ENCODE results near the gene ZHX3. TPM values are rescaled to one million over a fixed set of nuclear protein-coding genes. Genes with fewer than 3 reads are reported as not detected.
A peak's percentile ranks its signal among the peaks of the same experiment; 100 is the strongest.

ZHX3 gene
- total and polyA plus RNA-seq, 10 of the 15 experiments (the other 5 are each of a cell fraction or from before 2014, with no cell fraction given), result 1.3 to 14.0 (median 5.0) TPM

GRCh38 chr20:41136680-41137613, 180.6 kb downstream of the ZHX3 start, which contains the start of gene PLCG1 (continued):
- TF ChIP-seq, protein P1, sequence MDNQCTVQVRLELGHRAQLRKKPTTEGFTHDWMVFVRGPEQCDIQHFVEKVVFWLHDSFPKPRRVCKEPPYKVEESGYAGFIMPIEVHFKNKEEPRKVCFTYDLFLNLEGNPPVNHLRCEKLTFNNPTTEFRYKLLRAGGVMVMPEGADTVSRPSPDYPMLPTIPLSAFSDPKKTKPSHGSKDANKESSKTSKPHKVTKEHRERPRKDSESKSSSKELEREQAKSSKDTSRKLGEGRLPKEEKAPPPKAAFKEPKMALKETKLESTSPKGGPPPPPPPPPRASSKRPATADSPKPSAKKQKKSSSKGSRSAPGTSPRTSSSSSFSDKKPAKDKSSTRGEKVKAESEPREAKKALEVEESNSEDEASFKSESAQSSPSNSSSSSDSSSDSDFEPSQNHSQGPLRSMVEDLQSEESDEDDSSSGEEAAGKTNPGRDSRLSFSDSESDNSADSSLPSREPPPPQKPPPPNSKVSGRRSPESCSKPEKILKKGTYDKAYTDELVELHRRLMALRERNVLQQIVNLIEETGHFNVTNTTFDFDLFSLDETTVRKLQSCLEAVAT (IDR thresholded peaks at IDR 0.05), result peak; percentile 35
- TF ChIP-seq HCFC1 (IDR thresholded peaks at IDR 0.05; ENCODE audit: low read length) (no peak), POLR2AphosphoS5 (IDR thresholded peaks at IDR 0.05; ENCODE audit: low read length) (peak; percentile 37; the same call in 1 of the 2 replicates), RAD51 (IDR thresholded peaks at IDR 0.05) (no peak), NBN (IDR thresholded peaks at IDR 0.05) (0 out of 2 replicates have a peak, but pooled peaks have one; percentile 0), IRF4 (IDR thresholded peaks at IDR 0.05; ENCODE audit: low read depth, low read length) (no peak), ZBED1 (IDR thresholded peaks at IDR 0.05; ENCODE audit: borderline replicate concordance) (no peak), SKIL (IDR thresholded peaks at IDR 0.05; ENCODE audit: low read depth, poor library complexity, severe bottlenecking) (no peak)
- TF ChIP-seq, protein P2, sequence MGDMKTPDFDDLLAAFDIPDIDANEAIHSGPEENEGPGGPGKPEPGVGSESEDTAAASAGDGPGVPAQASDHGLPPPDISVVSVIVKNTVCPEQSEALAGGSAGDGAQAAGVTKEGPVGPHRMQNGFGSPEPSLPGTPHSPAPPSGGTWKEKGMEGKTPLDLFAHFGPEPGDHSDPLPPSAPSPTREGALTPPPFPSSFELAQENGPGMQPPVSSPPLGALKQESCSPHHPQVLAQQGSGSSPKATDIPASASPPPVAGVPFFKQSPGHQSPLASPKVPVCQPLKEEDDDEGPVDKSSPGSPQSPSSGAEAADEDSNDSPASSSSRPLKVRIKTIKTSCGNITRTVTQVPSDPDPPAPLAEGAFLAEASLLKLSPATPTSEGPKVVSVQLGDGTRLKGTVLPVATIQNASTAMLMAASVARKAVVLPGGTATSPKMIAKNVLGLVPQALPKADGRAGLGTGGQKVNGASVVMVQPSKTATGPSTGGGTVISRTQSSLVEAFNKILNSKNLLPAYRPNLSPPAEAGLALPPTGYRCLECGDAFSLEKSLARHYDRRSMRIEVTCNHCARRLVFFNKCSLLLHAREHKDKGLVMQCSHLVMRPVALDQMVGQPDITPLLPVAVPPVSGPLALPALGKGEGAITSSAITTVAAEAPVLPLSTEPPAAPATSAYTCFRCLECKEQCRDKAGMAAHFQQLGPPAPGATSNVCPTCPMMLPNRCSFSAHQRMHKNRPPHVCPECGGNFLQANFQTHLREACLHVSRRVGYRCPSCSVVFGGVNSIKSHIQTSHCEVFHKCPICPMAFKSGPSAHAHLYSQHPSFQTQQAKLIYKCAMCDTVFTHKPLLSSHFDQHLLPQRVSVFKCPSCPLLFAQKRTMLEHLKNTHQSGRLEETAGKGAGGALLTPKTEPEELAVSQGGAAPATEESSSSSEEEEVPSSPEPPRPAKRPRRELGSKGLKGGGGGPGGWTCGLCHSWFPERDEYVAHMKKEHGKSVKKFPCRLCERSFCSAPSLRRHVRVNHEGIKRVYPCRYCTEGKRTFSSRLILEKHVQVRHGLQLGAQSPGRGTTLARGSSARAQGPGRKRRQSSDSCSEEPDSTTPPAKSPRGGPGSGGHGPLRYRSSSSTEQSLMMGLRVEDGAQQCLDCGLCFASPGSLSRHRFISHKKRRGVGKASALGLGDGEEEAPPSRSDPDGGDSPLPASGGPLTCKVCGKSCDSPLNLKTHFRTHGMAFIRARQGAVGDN (IDR thresholded peaks at IDR 0.05), result peak; percentile 58; the same call in 1 of the 2 replicates
- TF ChIP-seq, protein P3, sequence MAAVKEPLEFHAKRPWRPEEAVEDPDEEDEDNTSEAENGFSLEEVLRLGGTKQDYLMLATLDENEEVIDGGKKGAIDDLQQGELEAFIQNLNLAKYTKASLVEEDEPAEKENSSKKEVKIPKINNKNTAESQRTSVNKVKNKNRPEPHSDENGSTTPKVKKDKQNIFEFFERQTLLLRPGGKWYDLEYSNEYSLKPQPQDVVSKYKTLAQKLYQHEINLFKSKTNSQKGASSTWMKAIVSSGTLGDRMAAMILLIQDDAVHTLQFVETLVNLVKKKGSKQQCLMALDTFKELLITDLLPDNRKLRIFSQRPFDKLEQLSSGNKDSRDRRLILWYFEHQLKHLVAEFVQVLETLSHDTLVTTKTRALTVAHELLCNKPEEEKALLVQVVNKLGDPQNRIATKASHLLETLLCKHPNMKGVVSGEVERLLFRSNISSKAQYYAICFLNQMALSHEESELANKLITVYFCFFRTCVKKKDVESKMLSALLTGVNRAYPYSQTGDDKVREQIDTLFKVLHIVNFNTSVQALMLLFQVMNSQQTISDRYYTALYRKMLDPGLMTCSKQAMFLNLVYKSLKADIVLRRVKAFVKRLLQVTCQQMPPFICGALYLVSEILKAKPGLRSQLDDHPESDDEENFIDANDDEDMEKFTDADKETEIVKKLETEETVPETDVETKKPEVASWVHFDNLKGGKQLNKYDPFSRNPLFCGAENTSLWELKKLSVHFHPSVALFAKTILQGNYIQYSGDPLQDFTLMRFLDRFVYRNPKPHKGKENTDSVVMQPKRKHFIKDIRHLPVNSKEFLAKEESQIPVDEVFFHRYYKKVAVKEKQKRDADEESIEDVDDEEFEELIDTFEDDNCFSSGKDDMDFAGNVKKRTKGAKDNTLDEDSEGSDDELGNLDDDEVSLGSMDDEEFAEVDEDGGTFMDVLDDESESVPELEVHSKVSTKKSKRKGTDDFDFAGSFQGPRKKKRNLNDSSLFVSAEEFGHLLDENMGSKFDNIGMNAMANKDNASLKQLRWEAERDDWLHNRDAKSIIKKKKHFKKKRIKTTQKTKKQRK (IDR thresholded peaks at IDR 0.05; ENCODE audit: low read depth, low read length), result no peak
- TF ChIP-seq, protein P4, sequence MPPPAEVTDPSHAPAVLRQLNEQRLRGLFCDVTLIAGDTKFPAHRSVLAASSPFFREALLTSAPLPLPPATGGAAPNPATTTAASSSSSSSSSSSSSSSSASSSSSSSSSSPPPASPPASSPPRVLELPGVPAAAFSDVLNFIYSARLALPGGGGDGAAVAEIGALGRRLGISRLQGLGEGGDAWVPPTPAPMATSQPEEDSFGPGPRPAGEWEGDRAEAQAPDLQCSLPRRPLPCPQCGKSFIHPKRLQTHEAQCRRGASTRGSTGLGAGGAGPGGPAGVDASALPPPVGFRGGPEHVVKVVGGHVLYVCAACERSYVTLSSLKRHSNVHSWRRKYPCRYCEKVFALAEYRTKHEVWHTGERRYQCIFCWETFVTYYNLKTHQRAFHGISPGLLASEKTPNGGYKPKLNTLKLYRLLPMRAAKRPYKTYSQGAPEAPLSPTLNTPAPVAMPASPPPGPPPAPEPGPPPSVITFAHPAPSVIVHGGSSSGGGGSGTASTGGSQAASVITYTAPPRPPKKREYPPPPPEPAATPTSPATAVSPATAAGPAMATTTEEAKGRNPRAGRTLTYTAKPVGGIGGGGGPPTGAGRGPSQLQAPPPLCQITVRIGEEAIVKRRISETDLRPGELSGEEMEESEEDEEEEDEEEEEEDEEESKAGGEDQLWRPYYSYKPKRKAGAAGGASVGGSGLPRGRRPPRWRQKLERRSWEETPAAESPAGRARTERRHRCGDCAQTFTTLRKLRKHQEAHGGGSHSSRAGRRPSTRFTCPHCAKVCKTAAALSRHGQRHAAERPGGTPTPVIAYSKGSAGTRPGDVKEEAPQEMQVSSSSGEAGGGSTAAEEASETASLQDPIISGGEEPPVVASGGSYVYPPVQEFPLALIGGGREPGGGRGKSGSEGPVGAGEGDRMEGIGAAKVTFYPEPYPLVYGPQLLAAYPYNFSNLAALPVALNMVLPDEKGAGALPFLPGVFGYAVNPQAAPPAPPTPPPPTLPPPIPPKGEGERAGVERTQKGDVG (CRISPR knock-in tag; IDR thresholded peaks at IDR 0.05), result no peak
- TF ChIP-seq, protein P5, sequence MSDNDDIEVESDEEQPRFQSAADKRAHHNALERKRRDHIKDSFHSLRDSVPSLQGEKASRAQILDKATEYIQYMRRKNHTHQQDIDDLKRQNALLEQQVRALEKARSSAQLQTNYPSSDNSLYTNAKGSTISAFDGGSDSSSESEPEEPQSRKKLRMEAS (IDR thresholded peaks at IDR 0.05; ENCODE audit: low read depth, low read length), result no peak
